ENCODE measurements around the gene PPP4C.

The PPP4C gene

GRCh38 chr16:30065943-30066760 is 9.6 kb upstream of the PPP4C start:
- ATAC-seq (ENCODE audit: low read depth), result peak; percentile 18; the same call in 2 of the 3 replicates
- no peaks in the 10 kb centered on the region for H3K27me3 ChIP-seq (ENCODE audit: insufficient read depth, poor library complexity, severe bottlenecking)
- DNase-seq (ENCODE audit: low spot score), result no peak
- no peak for TF ChIP-seq CTCF (IDR thresholded peaks at IDR 0.05; ENCODE audit: poor library complexity, severe bottlenecking)
- peaks cover 55% of the 10 kb centered on the region for H3K36me3 ChIP-seq (ENCODE audit: low read depth)
- H3K9me3 ChIP-seq (ENCODE audit: severe bottlenecking), result no peaks in the 10 kb centered on the region
- peak overlapping the region; percentile 93 for H3K27ac ChIP-seq (ENCODE audit: poor library complexity, severe bottlenecking)
- H3K4me1 ChIP-seq (ENCODE audit: insufficient read depth, poor library complexity, severe bottlenecking), result peaks cover 12% of the 10 kb centered on the region
- peak overlapping the region; percentile 82 for H3K4me3 ChIP-seq (ENCODE audit: severe bottlenecking)

DNA sequence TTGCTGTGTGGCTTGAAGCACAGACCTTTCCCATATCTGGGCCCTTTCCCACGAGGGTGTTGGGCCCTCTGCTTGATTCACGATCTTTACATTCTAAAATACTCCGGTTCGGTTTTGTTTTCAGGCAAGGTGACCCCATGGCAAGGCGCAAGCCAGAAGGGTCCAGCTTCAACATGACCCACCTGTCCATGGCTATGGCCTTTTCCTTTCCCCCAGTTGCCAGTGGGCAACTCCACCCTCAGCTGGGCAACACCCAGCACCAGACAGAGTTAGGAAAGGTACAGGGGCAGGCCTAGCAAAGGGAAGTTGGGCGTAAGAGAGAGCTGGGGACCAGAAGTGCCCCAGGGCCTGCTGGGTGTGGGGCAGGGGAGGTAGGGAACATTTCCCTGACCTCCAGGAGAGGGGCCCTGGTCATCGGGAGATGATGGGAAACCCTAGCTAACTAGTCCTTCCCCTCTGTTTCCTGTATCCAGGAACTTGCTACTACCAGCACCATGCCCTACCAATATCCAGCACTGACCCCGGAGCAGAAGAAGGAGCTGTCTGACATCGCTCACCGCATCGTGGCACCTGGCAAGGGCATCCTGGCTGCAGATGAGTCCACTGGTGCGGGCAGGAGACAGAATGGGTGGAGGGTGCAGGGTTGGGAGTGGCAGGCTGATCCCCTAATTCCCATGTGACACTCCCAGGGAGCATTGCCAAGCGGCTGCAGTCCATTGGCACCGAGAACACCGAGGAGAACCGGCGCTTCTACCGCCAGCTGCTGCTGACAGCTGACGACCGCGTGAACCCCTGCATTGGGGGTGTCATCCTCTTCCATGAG is 8.8 kb upstream of the PPP4C start:
- no peaks in the 10 kb centered on the region for H3K9me3 ChIP-seq (ENCODE audit: severe bottlenecking)
- peak overlapping the region; percentile 82 for H3K4me3 ChIP-seq (ENCODE audit: severe bottlenecking)
- H3K4me1 ChIP-seq (ENCODE audit: insufficient read depth, poor library complexity, severe bottlenecking), result peaks cover 12% of the 10 kb centered on the region
- peak overlapping the region; percentile 93 for H3K27ac ChIP-seq (ENCODE audit: poor library complexity, severe bottlenecking)
- no peak for ATAC-seq (ENCODE audit: low read depth)
- peaks cover 63% of the 10 kb centered on the region for H3K36me3 ChIP-seq (ENCODE audit: low read depth)
- no peak for TF ChIP-seq CTCF (IDR thresholded peaks at IDR 0.05; ENCODE audit: poor library complexity, severe bottlenecking)
- H3K27me3 ChIP-seq (ENCODE audit: insufficient read depth, poor library complexity, severe bottlenecking), result no peaks in the 10 kb centered on the region
- no peak for DNase-seq (ENCODE audit: low spot score)

- no peak for ATAC-seq (ENCODE audit: low read depth)
- Histone ChIP-seq H3K9me3 (ENCODE audit: severe bottlenecking) (no peaks in the 10 kb centered on the region), H3K27ac (ENCODE audit: poor library complexity, severe bottlenecking) (peak overlapping the region; percentile 93), H3K27me3 (ENCODE audit: insufficient read depth, poor library complexity, severe bottlenecking) (no peaks in the 10 kb centered on the region), H3K4me1 (ENCODE audit: insufficient read depth, poor library complexity, severe bottlenecking) (peaks cover 12% of the 10 kb centered on the region), H3K4me3 (ENCODE audit: severe bottlenecking) (peak overlapping the region; percentile 82), H3K36me3 (ENCODE audit: low read depth) (peaks cover 68% of the 10 kb centered on the region)
- no peak for DNase-seq (ENCODE audit: low spot score)
- TF ChIP-seq CTCF (IDR thresholded peaks at IDR 0.05; ENCODE audit: poor library complexity, severe bottlenecking), result no peak
These were observed 8.2 kb upstream of the PPP4C start for GRCh38 chr16:30067584-30067916.

GRCh38 chr16:30068333-30068732 is 7.5 kb upstream of the PPP4C start:
- peaks cover 12% of the 10 kb centered on the region for H3K4me1 ChIP-seq (ENCODE audit: insufficient read depth, poor library complexity, severe bottlenecking)
- ATAC-seq (ENCODE audit: low read depth) (no peak), DNase-seq (ENCODE audit: low spot score) (no peak)
- H3K27ac ChIP-seq (ENCODE audit: poor library complexity, severe bottlenecking), result peak overlapping the region; percentile 93
- no peak overlapping the region for H3K4me3 ChIP-seq (ENCODE audit: severe bottlenecking)
- H3K36me3 ChIP-seq (ENCODE audit: low read depth), result peaks cover 68% of the 10 kb centered on the region
- H3K27me3 ChIP-seq (ENCODE audit: insufficient read depth, poor library complexity, severe bottlenecking), result no peaks in the 10 kb centered on the region
- TF ChIP-seq CTCF (IDR thresholded peaks at IDR 0.05; ENCODE audit: poor library complexity, severe bottlenecking), result no peak
- no peaks in the 10 kb centered on the region for H3K9me3 ChIP-seq (ENCODE audit: severe bottlenecking)

Measured in RWPE2 (cell line).